Gastrocnemius medialis (tissue), 4 donors: ENCODE data around the gene ZNF536. TPM values are rescaled to one million over a fixed set of nuclear protein-coding genes. Genes with fewer than 3 reads are reported as not detected.

ENCODE experiments used
- ATAC-seq, 2 donors: fragments of 150-250 bp; one replicate each; pipeline ENCODE4 v1.9.1; 2016
- DNase-seq, 2 donors: peaks; one replicate each; pipeline ENCODE4 v3.0.0-alpha.2; 2019
- H3K27ac ChIP-seq, 4 donors: fragments of 200-600 bp; sonication (generic); 1 replicate in 1 of 4; 2 replicates in 3 of 4; pipeline ENCODE4 v1.5.1; 2016 to 2018; ENCODE audit warnings: mild to moderate bottlenecking in 2 of 4, moderate library complexity in 1 of 4
- H3K27me3 ChIP-seq, 3 donors: fragments of 200-600 bp; sonication (generic) in 2 of 3; 1 replicate in 1 of 3; 2 replicates in 2 of 3; pipeline versions ENCODE4 v1.5.1 to v1.6.0; 2016 to 2019; ENCODE audit warnings: mild to moderate bottlenecking in 1 of 3, moderate library complexity in 1 of 3
- H3K36me3 ChIP-seq, 2 donors: fragments of 200-600 bp; sonication (generic) in 1 of 2; one replicate each; pipeline ENCODE4 v1.5.1; 2017 to 2018
- H3K4me1 ChIP-seq, 2 donors: fragments of 200-600 bp; sonication (generic) in 1 of 2; one replicate each; pipeline ENCODE4 v1.5.1; 2016 to 2017; ENCODE audit warnings: mild to moderate bottlenecking in 2 of 2
- H3K4me3 ChIP-seq, 4 donors: fragments of 200-600 bp; sonication (generic) in 3 of 4; 1 replicate in 1 of 4; 2 replicates in 3 of 4; pipeline ENCODE4 v1.5.1; 2016 to 2019; ENCODE audit warnings: mild to moderate bottlenecking in 2 of 4
- H3K9me3 ChIP-seq, 3 donors: fragments of 200-600 bp; sonication (generic) in 2 of 3; 1 replicate in 1 of 3; 2 replicates in 2 of 3; pipeline ENCODE4 v1.5.1; 2016 to 2019
- CTCF ChIP-seq, 5 experiments: fragments of 450-650 bp in 3 of 5; fragments of 200-600 bp in 2 of 5; sonication (generic) in 2 of 5; IDR thresholded peaks in 4 of 5; conservative IDR thresholded peaks in 1 of 5; 1 replicate in 4 of 5; 2 replicates in 1 of 5; pipeline ENCODE4 v1.5.1; 2016 to 2019; ENCODE audit warnings: antibody characterized with exemption in 5 of 5, mild to moderate bottlenecking in 3 of 5, moderate library complexity in 3 of 5
- POLR2A ChIP-seq, 2 donors: fragments of 450-650 bp; IDR thresholded peaks; one replicate each; pipeline ENCODE4 v1.6.1; 2017; ENCODE audit warnings: antibody characterized with exemption in 2 of 2, mild to moderate bottlenecking in 2 of 2, moderate library complexity in 2 of 2
- in situ Hi-C, 4 donors: fragments of 200-750 bp; cut with MboI; loops; one replicate each; pipeline versions ENCODE4 v1.15.0 to v1.8.0; 2017; ENCODE audit warnings: low sequenced_read_pairs in 4 of 4
- intact Hi-C: fragments of 100-400 bp; cut with DNase I; formaldehyde crosslinking; loops from one replicate; pipeline ENCODE4 v1.15.1; 2023; ENCODE audit warnings: low total_unique reads
- total RNA-seq, 4 donors: library from RNA; depleted of rRNA; stranded (reverse); fragments of >200 nt; gene quantifications; one replicate each; pipeline versions ENCODE4 v1.1.0 to v1.2.3, GENCODE V29; 2016

Gene ZNF536
- total RNA-seq, 4 donors from 2014 or later, result 0.12 to 0.44 (median 0.20) TPM; not detected in 1

- Histone ChIP-seq H3K4me3 (no peak overlapping the region), H3K27ac (no peak overlapping the region), H3K27me3 (no peaks in the 10 kb centered on the region), H3K36me3 (no peaks in the 10 kb centered on the region), H3K9me3 (no peaks in the 10 kb centered on the region), H3K4me1 (no peaks in the 10 kb centered on the region)
- no peak for ATAC-seq
- intact Hi-C loops (no loop called here), in situ Hi-C loops (no loop called here)
- TF ChIP-seq CTCF (IDR thresholded peaks at IDR 0.05 in 4 of 5, conservative IDR thresholded peaks at IDR 0.05 in 1 of 5) (no peak), POLR2A (IDR thresholded peaks at IDR 0.05) (no peak)
- DNase-seq, result no peak
These were observed 193.5 kb downstream of the ZNF536 start for GRCh38 chr19:30565636-30566035.

- intact Hi-C loops, result no loop called here
- in situ Hi-C loops, result no loop called here
- Histone ChIP-seq H3K4me3 (no peak overlapping the region), H3K36me3 (no peaks in the 10 kb centered on the region), H3K4me1 (no peaks in the 10 kb centered on the region), H3K27me3 (no peaks in the 10 kb centered on the region), H3K9me3 (no peaks in the 10 kb centered on the region), H3K27ac (no peak overlapping the region)
- no peak for DNase-seq
- no peak for ATAC-seq
- TF ChIP-seq CTCF (IDR thresholded peaks at IDR 0.05 in 4 of 5, conservative IDR thresholded peaks at IDR 0.05 in 1 of 5), result no peak
- no peak for TF ChIP-seq POLR2A (IDR thresholded peaks at IDR 0.05)
These were observed 194.7 kb downstream of the ZNF536 start for GRCh38 chr19:30566681-30567420.

GRCh38 chr19:30567536-30568232, 195.5 kb downstream of the ZNF536 start:
- DNase-seq, result no peak
- ATAC-seq, result no peak

GRCh38 chr19:30570194-30570593, 198.0 kb downstream of the ZNF536 start:
- DNase-seq, result no peak
- H3K4me3 ChIP-seq, result no peak overlapping the region
- H3K4me1 ChIP-seq, result no peaks in the 10 kb centered on the region
- H3K36me3 ChIP-seq, result no peaks in the 10 kb centered on the region
- no peaks in the 10 kb centered on the region for H3K9me3 ChIP-seq
- in situ Hi-C loops, result no loop called here
- intact Hi-C loops, result no loop called here
- H3K27me3 ChIP-seq, result no peaks in the 10 kb centered on the region
- ATAC-seq, result no peak
- H3K27ac ChIP-seq, result no peak overlapping the region
- TF ChIP-seq CTCF (IDR thresholded peaks at IDR 0.05 in 4 of 5, conservative IDR thresholded peaks at IDR 0.05 in 1 of 5), result no peak
- no peak for TF ChIP-seq POLR2A (IDR thresholded peaks at IDR 0.05)

More at GRCh38 chr19:30567536-30568232, 195.5 kb downstream of the ZNF536 start:
- intact Hi-C loops, result no loop called here
- Histone ChIP-seq H3K4me3 (no peak overlapping the region), H3K27ac (no peak overlapping the region), H3K9me3 (no peaks in the 10 kb centered on the region), H3K27me3 (no peaks in the 10 kb centered on the region), H3K4me1 (no peaks in the 10 kb centered on the region), H3K36me3 (no peaks in the 10 kb centered on the region)
- in situ Hi-C loops, result no loop called here
- no peak for TF ChIP-seq POLR2A (IDR thresholded peaks at IDR 0.05)

- no peaks in the 10 kb centered on the region for H3K9me3 ChIP-seq
- DNase-seq, result no peak
- H3K27ac ChIP-seq, result no peak overlapping the region
- intact Hi-C loops (no loop called here), in situ Hi-C loops (no loop called here)
- TF ChIP-seq CTCF (IDR thresholded peaks at IDR 0.05 in 4 of 5, conservative IDR thresholded peaks at IDR 0.05 in 1 of 5), result no peak
- no peak for TF ChIP-seq POLR2A (IDR thresholded peaks at IDR 0.05)
- no peak overlapping the region for H3K4me3 ChIP-seq
- H3K4me1 ChIP-seq, result no peaks in the 10 kb centered on the region
- no peaks in the 10 kb centered on the region for H3K27me3 ChIP-seq
- ATAC-seq, result no peak
- no peaks in the 10 kb centered on the region for H3K36me3 ChIP-seq
These were observed 205.4 kb downstream of the ZNF536 start for GRCh38 chr19:30577551-30578105.
